Endothelial cell of umbilical vein (primary cell): Measurements from ENCODE around the gene MASP1.

ENCODE experiments used
- CTCF ChIP-seq, 2 donors: IDR thresholded peaks; 1 replicate in 1 of 2; 2 replicates in 1 of 2; pipeline ENCODE4 v1.5.1; 2011; ENCODE audit warnings: low read length in 2 of 2, mild to moderate bottlenecking in 2 of 2, moderate library complexity in 2 of 2, control low read depth in 1 of 2, inconsistent platforms in 1 of 2, low read depth in 1 of 2; ENCODE audit not compliant: insufficient read depth in 1 of 2; ENCODE audit errors: extremely low read depth in 1 of 2
- JUN ChIP-seq: IDR thresholded peaks from 2 replicates; pipeline ENCODE4 v1.6.1; 2011; ENCODE audit warnings: borderline replicate concordance, low read depth; ENCODE audit not compliant: insufficient read length, insufficient read depth
- MAX ChIP-seq: IDR thresholded peaks from 2 replicates; pipeline ENCODE4 v1.6.1; 2011; ENCODE audit not compliant: insufficient read depth, insufficient read length
- MYC ChIP-seq: IDR thresholded peaks from one replicate; pipeline ENCODE4 v1.6.1; 2011; ENCODE audit warnings: mild to moderate bottlenecking, low read depth, low read length
- POLR2A ChIP-seq: IDR thresholded peaks from 2 replicates; pipeline ENCODE4 v1.6.1; 2012; ENCODE audit warnings: low read depth, mild to moderate bottlenecking, control low read depth, low read length

GRCh38 chr3:187252311-187252710 lies 39.2 kb downstream of the MASP1 start:
- no peak for TF ChIP-seq MAX
- no peak for TF ChIP-seq MYC
- no peak for TF ChIP-seq CTCF (IDR thresholded peaks at IDR 0.05; ENCODE audit: extremely low read depth in 1 of 2, insufficient read depth in 1 of 2, low read depth in 1 of 2, low read length in 2 of 2)
- no peak for TF ChIP-seq POLR2A
- no peak for TF ChIP-seq JUN
